Measurements from ENCODE around the gene TMEM52. TPM values are rescaled to one million over a fixed set of nuclear protein-coding genes. Genes with fewer than 3 reads are reported as not detected.

The TMEM52 gene
- total RNA-seq, 2 donors from 2014 or later = 6.0 to 6.3 TPM

- no peak for DNase-seq
- Mint-ChIP-seq H3K4me1 (no peaks in the 10 kb centered on the region), H3K27me3 (ENCODE audit: insufficient read depth) (no peaks in the 10 kb centered on the region), H3K36me3 (ENCODE audit: low read depth) (no peaks in the 10 kb centered on the region), H3K9me3 (peaks cover 2% of the 10 kb centered on the region), H3K4me3 (no peak overlapping the region), H3K27ac (no peak overlapping the region)
- H3K36me3 ChIP-seq (ENCODE audit: control insufficient read depth, insufficient read depth, low read length) = no peaks in the 10 kb centered on the region
- H3K4me1 ChIP-seq (ENCODE audit: control insufficient read depth, insufficient read depth, low read length) = no peaks in the 10 kb centered on the region
- H3K27ac ChIP-seq (ENCODE audit: low read depth, low read length) = no peak overlapping the region
- no peak overlapping the region for H3K9ac ChIP-seq (ENCODE audit: extremely low read depth, low read length, poor library complexity, severe bottlenecking)
- no peaks in the 10 kb centered on the region for H3K27me3 ChIP-seq (ENCODE audit: control insufficient read depth, insufficient read depth, low read length, poor library complexity, severe bottlenecking)
- WGBS, 2 experiments (ENCODE audit: insufficient coverage in 1 of 2, insufficient read length in 1 of 2) = 92 to 95% methylated on average over 13 to 25 of the region's 25 CpGs
- no peaks in the 10 kb centered on the region for H3K9me3 ChIP-seq (ENCODE audit: control insufficient read depth, low read length)
- no peak for TF ChIP-seq CTCF (conservative IDR thresholded peaks at IDR 0.05)
- H3K4me3 ChIP-seq (ENCODE audit: low read length) = no peak overlapping the region
These were observed 8.7 kb upstream of the TMEM52 start for GRCh38 chr1:1927751-1928150.

- H3K36me3 Mint-ChIP-seq (ENCODE audit: low read depth) = no peaks in the 10 kb centered on the region
- WGBS, 2 experiments (ENCODE audit: insufficient coverage in 1 of 2, insufficient read length in 1 of 2) = 90 to 91% methylated on average over 17 to 21 of the region's 21 CpGs
- H3K9me3 ChIP-seq (ENCODE audit: control insufficient read depth, low read length) = no peaks in the 10 kb centered on the region
These were observed 8.0 kb upstream of the TMEM52 start for GRCh38 chr1:1926886-1927660.

GRCh38 chr1:1926346-1926811, 7.3 kb upstream of the TMEM52 start:
- no peak overlapping the region for H3K27ac Mint-ChIP-seq
- DNase-seq = peak; percentile 46
- 87 to 93% methylated on average over 13 to 26 of the region's 26 CpGs for WGBS, 2 experiments (ENCODE audit: insufficient coverage in 1 of 2, insufficient read length in 1 of 2)
- no peak overlapping the region for H3K4me3 Mint-ChIP-seq
- H3K4me3 ChIP-seq (ENCODE audit: low read length) = no peak overlapping the region
- no peak for TF ChIP-seq CTCF (conservative IDR thresholded peaks at IDR 0.05)
- no peaks in the 10 kb centered on the region for H3K27me3 ChIP-seq (ENCODE audit: control insufficient read depth, insufficient read depth, low read length, poor library complexity, severe bottlenecking)
- H3K27me3 Mint-ChIP-seq (ENCODE audit: insufficient read depth) = no peaks in the 10 kb centered on the region
- no peaks in the 10 kb centered on the region for H3K4me1 ChIP-seq (ENCODE audit: control insufficient read depth, insufficient read depth, low read length)
- H3K27ac ChIP-seq (ENCODE audit: low read depth, low read length) = no peak overlapping the region
- H3K36me3 ChIP-seq (ENCODE audit: control insufficient read depth, insufficient read depth, low read length) = no peaks in the 10 kb centered on the region
- no peaks in the 10 kb centered on the region for H3K4me1 Mint-ChIP-seq
- no peaks in the 10 kb centered on the region for H3K9me3 ChIP-seq (ENCODE audit: control insufficient read depth, low read length)
- H3K9me3 Mint-ChIP-seq = peaks cover 2% of the 10 kb centered on the region
- no peak overlapping the region for H3K9ac ChIP-seq (ENCODE audit: extremely low read depth, low read length, poor library complexity, severe bottlenecking)
- H3K36me3 Mint-ChIP-seq (ENCODE audit: low read depth) = no peaks in the 10 kb centered on the region

More at GRCh38 chr1:1926886-1927660, 8.0 kb upstream of the TMEM52 start:
- H3K27me3 Mint-ChIP-seq (ENCODE audit: insufficient read depth) = no peaks in the 10 kb centered on the region
- H3K4me1 ChIP-seq (ENCODE audit: control insufficient read depth, insufficient read depth, low read length) = no peaks in the 10 kb centered on the region
- no peak overlapping the region for H3K27ac Mint-ChIP-seq
- no peak overlapping the region for H3K9ac ChIP-seq (ENCODE audit: extremely low read depth, low read length, poor library complexity, severe bottlenecking)
- H3K36me3 ChIP-seq (ENCODE audit: control insufficient read depth, insufficient read depth, low read length) = no peaks in the 10 kb centered on the region
- no peak for TF ChIP-seq CTCF (conservative IDR thresholded peaks at IDR 0.05)
- no peak overlapping the region for H3K4me3 Mint-ChIP-seq
- peaks cover 2% of the 10 kb centered on the region for H3K9me3 Mint-ChIP-seq
- no peak overlapping the region for H3K4me3 ChIP-seq (ENCODE audit: low read length)
- H3K4me1 Mint-ChIP-seq = no peaks in the 10 kb centered on the region
- DNase-seq = no peak
- no peak overlapping the region for H3K27ac ChIP-seq (ENCODE audit: low read depth, low read length)
- H3K27me3 ChIP-seq (ENCODE audit: control insufficient read depth, insufficient read depth, low read length, poor library complexity, severe bottlenecking) = no peaks in the 10 kb centered on the region
